ENCODE measurements around the gene RPS6KA5.

The RPS6KA5 gene

DNA sequence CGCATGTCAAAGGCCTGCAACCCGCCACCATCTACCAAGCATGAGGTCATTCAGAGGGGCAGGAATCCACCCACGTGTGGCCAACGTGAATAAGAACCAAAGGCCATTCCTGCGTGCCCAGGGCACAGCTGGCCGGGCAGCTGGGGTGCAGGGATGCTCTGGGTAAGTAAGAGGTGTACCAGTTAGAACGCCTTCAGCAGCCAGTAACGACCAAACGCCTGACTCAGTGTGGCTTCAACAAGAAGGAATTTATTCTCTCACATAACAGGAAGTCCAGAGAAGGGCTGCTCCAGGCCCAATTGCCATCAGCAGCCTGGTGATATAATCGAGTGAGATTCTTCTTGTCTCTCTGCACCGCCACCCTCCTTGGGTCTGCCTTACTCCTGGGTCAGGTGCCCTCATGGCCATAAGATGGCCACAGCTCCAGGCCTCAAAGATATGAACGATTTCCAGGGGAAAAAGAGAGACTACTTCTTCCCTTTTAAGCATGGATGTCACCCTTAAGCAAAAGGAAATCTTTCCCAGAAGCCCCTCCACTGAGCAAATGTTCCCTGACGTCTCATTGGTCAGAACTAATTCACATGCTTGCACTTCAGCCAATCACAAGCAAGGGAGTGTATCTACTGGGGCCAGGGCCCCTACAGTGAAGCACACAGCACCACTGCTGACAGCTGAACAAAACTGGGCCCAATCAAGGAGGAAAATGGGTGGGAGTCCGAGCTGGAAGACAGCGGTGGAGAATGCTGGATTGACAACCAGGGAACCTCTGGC, 251.5 kb downstream of the RPS6KA5 start:
- DNase-seq (ENCODE audit: low read depth in 3 of 3), result no peak

DNA sequence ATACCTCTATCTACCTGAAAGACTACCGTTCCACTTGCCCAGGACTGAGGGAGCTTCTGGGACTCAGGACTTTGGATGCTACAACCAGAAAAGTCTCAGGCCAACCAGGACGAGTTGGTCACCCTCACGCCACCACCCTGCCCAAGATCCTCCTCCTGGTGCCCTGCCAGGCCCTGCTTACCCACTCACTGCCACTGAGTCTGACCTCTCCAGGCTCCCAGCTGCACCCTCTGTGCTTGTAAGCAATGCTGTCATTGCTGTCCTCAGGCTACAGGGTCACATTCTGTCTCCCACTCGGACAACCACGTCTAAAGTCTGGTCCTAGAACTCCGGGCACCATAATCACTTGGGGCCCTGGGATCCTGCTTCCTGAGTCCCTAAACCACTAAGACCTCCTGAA, 253.4 kb downstream of the RPS6KA5 start:
- DNase-seq (ENCODE audit: low read depth in 3 of 3), result no peak

DNA sequence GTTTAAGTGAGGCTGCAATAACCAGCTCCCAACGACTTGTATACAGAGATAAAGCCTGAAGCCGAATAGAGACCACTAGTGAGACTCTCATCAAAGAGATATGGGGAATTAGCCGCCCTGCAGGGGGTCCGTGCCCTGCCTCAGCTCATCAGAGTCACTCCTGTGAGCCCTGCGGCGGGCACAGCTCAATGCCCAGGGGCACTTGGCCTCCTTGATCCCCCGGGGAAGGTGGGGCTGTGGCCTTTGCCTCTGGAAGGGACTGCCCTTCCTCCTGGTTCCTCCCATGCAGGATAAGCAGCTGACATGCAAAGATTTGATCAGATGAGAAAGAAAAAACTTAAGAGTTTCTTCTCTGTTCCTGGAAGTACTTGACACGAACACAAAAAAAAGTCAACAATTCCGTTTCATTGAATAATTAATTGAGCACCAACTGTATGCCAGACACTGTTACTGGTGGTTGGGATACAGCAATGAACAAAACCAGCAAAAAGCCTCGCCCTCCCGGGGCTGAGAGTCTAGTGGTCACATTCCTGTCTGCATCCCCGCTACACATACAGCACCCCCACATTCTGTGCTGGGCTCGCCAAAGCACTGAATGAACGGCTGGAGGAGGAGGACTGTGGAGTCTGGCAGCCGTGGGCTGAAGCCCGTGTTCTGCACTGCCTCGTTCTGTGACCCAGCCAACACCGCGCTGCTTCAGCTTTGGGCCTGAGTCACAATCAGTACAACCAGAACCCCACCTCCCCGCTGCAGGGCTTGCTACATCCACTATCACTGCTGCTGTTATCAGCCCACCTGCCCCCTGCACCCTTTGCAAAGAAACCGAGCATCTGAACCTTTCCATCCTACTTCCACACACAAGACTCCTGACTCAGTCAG, 254.5 kb downstream of the RPS6KA5 start:
- DNase-seq (ENCODE audit: low read depth in 3 of 3), result no peak

DNA sequence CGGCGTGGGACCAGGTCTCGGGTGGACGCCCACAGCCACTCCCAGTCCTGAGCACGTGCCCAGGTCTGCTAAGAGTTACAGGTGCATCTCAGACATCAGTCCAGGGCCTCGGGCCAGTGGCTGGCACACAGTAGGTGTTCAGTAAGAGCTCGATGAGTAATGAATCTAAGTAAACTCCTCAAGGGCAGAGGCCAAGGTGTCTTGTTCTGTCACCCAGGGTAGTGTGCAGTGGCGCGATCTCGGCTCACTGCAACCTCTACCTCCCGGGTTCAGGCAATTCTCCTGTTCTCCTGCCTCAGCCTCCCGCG, 255.4 kb downstream of the RPS6KA5 start:
- DNase-seq (ENCODE audit: low read depth in 3 of 3), result no peak

DNA sequence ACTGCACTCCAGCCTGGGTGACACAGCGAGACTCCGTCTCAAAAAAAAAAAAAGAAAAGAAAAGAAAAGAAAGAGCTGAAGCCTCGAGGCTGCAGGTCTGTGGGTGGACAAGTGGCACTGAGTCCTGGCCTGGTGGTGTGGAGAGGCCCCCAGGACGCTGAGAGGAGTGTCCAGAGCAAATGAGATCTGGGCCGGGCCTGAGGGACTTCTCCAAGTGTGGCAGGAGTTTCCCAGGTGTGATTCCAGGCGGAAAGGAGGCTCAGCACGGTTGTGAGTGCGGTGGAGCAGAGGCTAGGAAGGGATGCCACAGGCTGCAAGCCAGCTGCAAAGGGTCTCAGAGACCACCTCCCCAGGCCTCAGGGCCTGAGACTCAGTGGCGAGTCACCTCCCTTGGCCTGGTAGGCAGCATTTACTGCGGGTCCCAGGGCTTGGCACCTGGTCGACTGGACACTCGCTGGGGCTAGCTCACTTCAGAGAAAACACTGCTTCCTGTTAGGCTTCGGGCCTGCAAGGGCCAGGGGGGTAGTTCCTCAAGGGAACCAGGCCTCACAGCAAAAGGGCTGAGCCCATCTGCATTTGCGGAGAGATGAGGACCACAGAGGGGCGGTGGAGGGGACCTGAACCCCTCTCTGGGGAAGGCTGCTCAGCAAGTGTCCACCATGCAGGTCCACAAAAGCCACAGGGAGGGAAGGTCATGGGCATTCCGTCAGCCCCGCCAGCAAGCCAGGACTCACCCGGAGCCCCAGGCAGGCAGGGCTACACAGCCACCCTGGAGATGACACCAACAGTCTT, 256.0 kb downstream of the RPS6KA5 start:
- no peak for DNase-seq (ENCODE audit: low read depth in 3 of 3)

DNA sequence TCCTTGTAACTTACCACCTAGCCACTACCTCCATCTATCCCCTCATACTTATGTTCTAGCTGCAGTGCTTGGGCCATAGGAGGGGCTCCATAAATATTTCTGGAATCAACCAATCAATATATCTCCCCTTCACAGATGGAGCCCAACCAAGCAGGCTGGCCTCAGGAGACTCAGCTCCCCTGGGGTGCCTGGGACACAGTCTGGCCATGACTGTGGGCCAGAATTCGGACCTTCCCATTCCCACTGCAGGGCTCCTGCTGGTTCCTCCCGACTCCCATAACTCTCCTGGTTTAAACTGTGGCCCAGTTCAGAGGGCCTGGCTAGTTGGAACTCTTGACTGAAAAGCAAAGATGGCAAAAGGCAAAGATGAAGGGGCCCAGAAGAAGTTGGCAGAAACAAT, 257.2 kb downstream of the RPS6KA5 start:
- no peak for DNase-seq (ENCODE audit: low read depth in 3 of 3)

DNA sequence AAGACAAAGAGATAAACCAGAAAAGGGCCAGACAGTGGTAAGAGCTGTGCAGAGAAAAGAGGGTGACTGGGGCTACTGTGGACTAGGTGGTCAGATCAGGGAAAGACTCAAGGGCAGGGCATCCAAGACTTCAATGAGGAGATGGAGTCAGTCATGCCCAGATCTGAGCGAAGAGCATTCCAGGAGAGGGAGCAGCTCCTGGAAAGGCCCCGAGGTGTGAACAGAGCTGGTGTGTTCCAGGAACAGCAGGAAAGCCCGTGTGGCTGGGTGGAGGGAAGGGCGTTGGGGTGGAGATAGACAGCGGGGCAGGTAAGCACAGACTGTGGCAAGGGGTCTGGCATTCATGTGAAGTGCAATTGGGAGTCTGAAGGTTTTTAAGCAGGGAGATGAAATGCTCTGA, 261.0 kb downstream of the RPS6KA5 start:
- no peak for DNase-seq (ENCODE audit: low read depth in 3 of 3)

DNA sequence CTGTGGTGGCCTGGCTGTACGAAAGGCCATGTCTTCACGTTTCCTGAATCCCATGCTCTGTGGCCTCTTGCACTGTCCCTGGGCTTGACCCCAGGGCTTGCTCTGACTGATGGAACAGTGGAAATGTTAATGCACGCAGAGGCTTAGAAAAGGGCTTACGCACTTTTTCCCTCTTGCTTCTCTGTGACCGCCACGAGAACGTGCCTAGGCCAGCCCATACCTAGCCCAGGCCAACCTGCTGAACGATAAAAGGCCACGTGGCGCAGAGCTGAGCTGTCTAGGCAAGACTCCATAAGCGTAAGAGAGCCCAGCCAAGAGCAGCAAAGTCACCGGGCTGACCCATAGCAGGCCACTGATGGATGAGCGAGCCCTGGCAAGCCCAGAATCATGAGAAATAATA, 262.5 kb downstream of the RPS6KA5 start:
- no peak for DNase-seq (ENCODE audit: low read depth in 3 of 3)
